HG03354 (cell line): ENCODE results near the gene MAPK10.
"Not testable (repeated sequence)": the region's sequence is repeated elsewhere in the genome, so short reads cannot be mapped to it uniquely, and the experiment has no call there.

Experiments
- ATAC-seq: cut with Tn5 transposase; IDR thresholded peaks from one replicate; pipeline ENCODE4 v1.9.1; 2021; ENCODE audit warnings: mild to moderate bottlenecking; ENCODE audit not compliant: unreplicated experiment, poor library complexity, severe bottlenecking

Gene MAPK10

GRCh38 chr4:86055898-86056297, 304.0 kb downstream of the MAPK10 start:
- no peak for ATAC-seq

- ATAC-seq, result no peak
Observed at GRCh38 chr4:86054286-86055032, 305.4 kb downstream of the MAPK10 start.

- ATAC-seq, result no peak
Observed at GRCh38 chr4:86050496-86050895, 309.4 kb downstream of the MAPK10 start.

- no peak for ATAC-seq
Observed at GRCh38 chr4:86048426-86048825, 311.4 kb downstream of the MAPK10 start.

GRCh38 chr4:86044593-86044985, 315.3 kb downstream of the MAPK10 start:
- ATAC-seq, result no peak

GRCh38 chr4:86043755-86044592, 315.9 kb downstream of the MAPK10 start:
- ATAC-seq, result peak; percentile 86

GRCh38 chr4:86038037-86038436, 321.8 kb downstream of the MAPK10 start:
- ATAC-seq, result no peak

GRCh38 chr4:86036736-86037135, 323.1 kb downstream of the MAPK10 start:
- ATAC-seq, result no peak

- ATAC-seq, result no peak
Observed at GRCh38 chr4:86035688-86036087, 324.2 kb downstream of the MAPK10 start.

GRCh38 chr4:86034616-86035015, 325.2 kb downstream of the MAPK10 start:
- ATAC-seq, result no peak

- ATAC-seq, result no peak
Observed at GRCh38 chr4:86033171-86033570, 326.7 kb downstream of the MAPK10 start.

GRCh38 chr4:86032476-86033022, 327.3 kb downstream of the MAPK10 start:
- no peak for ATAC-seq

GRCh38 chr4:86031927-86032326, 327.9 kb downstream of the MAPK10 start:
- no peak for ATAC-seq

GRCh38 chr4:86026720-86027119, 333.1 kb downstream of the MAPK10 start:
- no peak for ATAC-seq

GRCh38 chr4:86021671-86022070, 338.2 kb downstream of the MAPK10 start:
- ATAC-seq, result not testable (repeated sequence)

GRCh38 chr4:86019906-86020305, 339.9 kb downstream of the MAPK10 start:
- ATAC-seq, result no peak

GRCh38 chr4:86019362-86019761, 340.5 kb downstream of the MAPK10 start:
- no peak for ATAC-seq

GRCh38 chr4:86015412-86016350, 344.2 kb downstream of the MAPK10 start:
- ATAC-seq, result no peak

- ATAC-seq, result peak; percentile 92
Observed at GRCh38 chr4:86014599-86014998, 345.3 kb downstream of the MAPK10 start.

GRCh38 chr4:86013621-86014020, 346.2 kb downstream of the MAPK10 start:
- ATAC-seq, result no peak
